HEK293 (cell line): ENCODE measurements around the gene CD300LF.

Experiments used
- KLF16 ChIP-seq: fragments of 450-650 bp; formaldehyde crosslinking; IDR thresholded peaks from 2 replicates; pipeline ENCODE4 v1.5.1; 2017; ENCODE audit warnings: missing biosample characterization, missing genetic modification characterization
- ZFP69B ChIP-seq: fragments of 450-650 bp; formaldehyde crosslinking; IDR thresholded peaks from 2 replicates; pipeline ENCODE4 v1.5.1; 2016; ENCODE audit warnings: missing biosample characterization, missing genetic modification characterization
- ZNF501 ChIP-seq: fragments of 450-650 bp; formaldehyde crosslinking; IDR thresholded peaks from 2 replicates; pipeline ENCODE4 v1.5.1; 2016; ENCODE audit warnings: missing biosample characterization, missing genetic modification characterization
- ZNF792 ChIP-seq: fragments of 450-650 bp; formaldehyde crosslinking; IDR thresholded peaks from 2 replicates; pipeline ENCODE4 v1.5.1; 2016; ENCODE audit warnings: missing biosample characterization, missing genetic modification characterization
- ZNF830 ChIP-seq: fragments of 450-650 bp; IDR thresholded peaks from 2 replicates; pipeline ENCODE4 v1.5.0; 2018; ENCODE audit warnings: missing biosample characterization, missing genetic modification characterization, low read depth, mild to moderate bottlenecking, moderate library complexity
- TF ChIP-seq, protein P1 (sequence below): fragments of 450-650 bp; formaldehyde crosslinking; IDR thresholded peaks from 2 replicates; pipeline ENCODE4 v1.5.1; 2016; ENCODE audit warnings: missing biosample characterization, missing genetic modification characterization

DNA sequence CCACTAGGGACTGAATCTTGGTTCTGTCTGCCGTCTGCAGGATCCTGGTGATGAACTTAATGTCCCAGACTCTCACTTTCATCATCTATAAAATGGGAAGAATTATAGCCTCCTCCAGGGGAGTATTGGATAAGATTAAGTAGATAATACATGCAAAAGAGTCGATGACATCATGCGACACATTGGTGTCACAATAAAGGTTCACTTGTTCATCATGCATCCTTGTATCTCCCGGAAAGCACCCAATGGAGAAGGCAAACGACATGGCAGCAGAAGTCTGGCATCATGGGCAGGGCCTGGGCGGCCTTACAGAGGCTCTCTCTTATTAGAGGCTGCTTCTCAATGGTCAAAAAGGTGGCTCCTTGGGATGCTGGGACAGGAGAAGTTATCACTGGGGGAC is 54.1 kb downstream of the CD300LF start:
- TF ChIP-seq KLF16 (tag by site-specific recombination) (no peak), ZFP69B (tag by site-specific recombination) (no peak), ZNF830 (tag by site-specific recombination) (no peak), ZNF501 (no peak), ZNF792 (no peak)
- TF ChIP-seq, protein P1, sequence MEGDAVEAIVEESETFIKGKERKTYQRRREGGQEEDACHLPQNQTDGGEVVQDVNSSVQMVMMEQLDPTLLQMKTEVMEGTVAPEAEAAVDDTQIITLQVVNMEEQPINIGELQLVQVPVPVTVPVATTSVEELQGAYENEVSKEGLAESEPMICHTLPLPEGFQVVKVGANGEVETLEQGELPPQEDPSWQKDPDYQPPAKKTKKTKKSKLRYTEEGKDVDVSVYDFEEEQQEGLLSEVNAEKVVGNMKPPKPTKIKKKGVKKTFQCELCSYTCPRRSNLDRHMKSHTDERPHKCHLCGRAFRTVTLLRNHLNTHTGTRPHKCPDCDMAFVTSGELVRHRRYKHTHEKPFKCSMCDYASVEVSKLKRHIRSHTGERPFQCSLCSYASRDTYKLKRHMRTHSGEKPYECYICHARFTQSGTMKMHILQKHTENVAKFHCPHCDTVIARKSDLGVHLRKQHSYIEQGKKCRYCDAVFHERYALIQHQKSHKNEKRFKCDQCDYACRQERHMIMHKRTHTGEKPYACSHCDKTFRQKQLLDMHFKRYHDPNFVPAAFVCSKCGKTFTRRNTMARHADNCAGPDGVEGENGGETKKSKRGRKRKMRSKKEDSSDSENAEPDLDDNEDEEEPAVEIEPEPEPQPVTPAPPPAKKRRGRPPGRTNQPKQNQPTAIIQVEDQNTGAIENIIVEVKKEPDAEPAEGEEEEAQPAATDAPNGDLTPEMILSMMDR: no peak
